Smooth muscle cell (in vitro differentiated cells): ENCODE data around the gene TNFRSF21. TPM values are rescaled to one million over a fixed set of nuclear protein-coding genes. Genes with fewer than 3 reads are reported as not detected.
A peak's percentile ranks its signal among the peaks of the same experiment; 100 is the strongest.

ENCODE experiments used
- DNase-seq: peaks from one replicate; lab custom pipeline; 2025; ENCODE audit not compliant: unreplicated experiment; lab: John Stamatoyannopoulos, UW
- H2AFZ ChIP-seq: fragments of 200-600 bp; sonication (generic); 2 replicates; pipeline ENCODE4 v1.6.0; 2016; ENCODE audit warnings: antibody characterized with exemption, low read depth, mild to moderate bottlenecking
- H3F3A ChIP-seq: fragments of 200-600 bp; sonication (generic); 2 replicates; pipeline ENCODE4 v1.6.0; 2017; ENCODE audit warnings: antibody characterized with exemption, low read depth
- H3K27ac ChIP-seq: fragments of 200-600 bp; sonication (generic); 2 replicates; pipeline ENCODE4 v1.5.1; 2016; ENCODE audit warnings: low read depth, mild to moderate bottlenecking
- H3K27me3 ChIP-seq: fragments of 200-600 bp; sonication (generic); 2 replicates; pipeline ENCODE4 v1.6.1; 2016; ENCODE audit warnings: low read depth, mild to moderate bottlenecking
- H3K36me3 ChIP-seq: fragments of 200-600 bp; sonication (generic); 2 replicates; pipeline ENCODE4 v1.5.1; 2016; ENCODE audit warnings: low read depth
- H3K4me1 ChIP-seq: fragments of 200-600 bp; sonication (generic); 2 replicates; pipeline ENCODE4 v1.5.1; 2016; ENCODE audit warnings: low read depth
- H3K4me2 ChIP-seq: fragments of 200-600 bp; sonication (generic); 2 replicates; pipeline ENCODE4 v1.6.0; 2016; ENCODE audit warnings: mild to moderate bottlenecking
- H3K4me3 ChIP-seq: fragments of 200-600 bp; sonication (generic); 2 replicates; pipeline ENCODE4 v1.5.1; 2016; ENCODE audit warnings: mild to moderate bottlenecking
- H3K79me2 ChIP-seq: fragments of 200-600 bp; sonication (generic); 2 replicates; pipeline ENCODE4 v1.6.0; 2016; ENCODE audit warnings: low read depth, mild to moderate bottlenecking
- H3K9ac ChIP-seq: fragments of 200-600 bp; sonication (generic); 2 replicates; pipeline ENCODE4 v1.6.0; 2016; ENCODE audit warnings: low read depth
- H3K9me3 ChIP-seq: fragments of 200-600 bp; sonication (generic); replicated peaks from 2 replicates; pipeline ENCODE4 v1.5.1; 2016; ENCODE audit warnings: low read depth
- H4K20me1 ChIP-seq: fragments of 200-600 bp; sonication (generic); 2 replicates; pipeline ENCODE4 v1.6.0; 2016; ENCODE audit warnings: low read depth
- CTCF ChIP-seq: fragments of 200-600 bp; sonication (generic); IDR thresholded peaks from 2 replicates; pipeline ENCODE4 v1.5.1; 2017; ENCODE audit warnings: borderline replicate concordance, mild to moderate bottlenecking, antibody characterized with exemption; ENCODE audit not compliant: insufficient read depth, poor library complexity, severe bottlenecking
- WGBS: methylation state at CpG from one replicate; pipeline ENCODE4 v1.1.7; 2016; ENCODE audit warnings: low lambda C conversion rate; 5-methylcytosine and 5-hydroxymethylcytosine counted together
- polyA plus RNA-seq: library from polyadenylated mRNA; unstranded; fragments of >200 nt; fragmentation: Nextera tagmentation; extraction: Ambion mirVana; gene quantifications from 2 replicates; pipeline ENCODE4 v1.2.1, GENCODE V29; 2016
- total RNA-seq: library from RNA; depleted of rRNA; stranded (reverse); fragments of >200 nt; gene quantifications from 2 replicates; pipeline ENCODE4 v1.2.3, GENCODE V29; 2014

The TNFRSF21 gene
- total and polyA plus RNA-seq, 2 experiments from 2014 or later: 30.1 to 32.8 TPM

DNA sequence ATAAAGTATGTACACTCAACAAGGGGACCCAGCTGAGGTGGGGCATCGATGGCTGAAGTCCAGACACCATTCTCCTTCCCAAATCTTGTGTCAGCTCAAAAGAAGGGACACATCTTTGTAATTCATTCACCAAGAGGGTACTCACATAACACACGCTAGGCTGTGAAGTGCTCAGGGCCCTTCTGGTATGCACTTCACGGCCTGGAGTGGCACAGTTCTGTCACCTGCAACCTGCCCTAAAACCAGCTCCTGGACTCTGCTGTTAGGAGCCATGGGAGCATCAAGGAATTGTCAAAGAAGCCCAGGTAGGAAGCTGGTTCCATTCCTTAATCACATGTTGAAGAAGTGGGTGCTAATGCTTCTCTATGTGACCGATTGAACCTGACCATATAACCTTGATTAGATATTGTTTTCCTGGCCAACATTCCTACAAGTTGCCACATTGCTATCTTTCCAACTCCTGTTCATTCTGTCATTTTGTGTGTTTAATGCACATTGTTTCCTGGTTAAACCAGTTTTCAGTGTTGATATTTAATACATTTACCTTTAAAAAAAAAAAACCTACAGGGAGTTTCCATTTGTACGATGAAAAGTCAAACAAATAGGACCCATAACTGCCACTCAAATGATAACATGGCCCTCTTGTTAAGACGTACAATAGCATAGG lies 127.3 kb downstream of the TNFRSF21 start:
- DNase-seq: no peak
- H4K20me1 ChIP-seq: no peaks in the 10 kb centered on the region
- H2AFZ ChIP-seq: no peak overlapping the region
- no peak overlapping the region for H3K27ac ChIP-seq
- no peak for TF ChIP-seq CTCF
- no peaks in the 10 kb centered on the region for H3K9me3 ChIP-seq
- no peaks in the 10 kb centered on the region for H3F3A ChIP-seq
- no peaks in the 10 kb centered on the region for H3K4me1 ChIP-seq
- H3K9ac ChIP-seq: peak overlapping the region; percentile 17
- no peaks in the 10 kb centered on the region for H3K79me2 ChIP-seq
- no peaks in the 10 kb centered on the region for H3K27me3 ChIP-seq
- H3K36me3 ChIP-seq: no peaks in the 10 kb centered on the region
- no peak overlapping the region for H3K4me3 ChIP-seq
- WGBS: 90% methylated on average over 6 of the region's 6 CpGs
- H3K4me2 ChIP-seq: no peak overlapping the region

- 96% methylated on average over 5 of the region's 5 CpGs for WGBS
- no peak for DNase-seq
- Histone ChIP-seq H3K4me3 (no peak overlapping the region), H3K36me3 (no peaks in the 10 kb centered on the region), H2AFZ (no peak overlapping the region), H3K4me2 (no peak overlapping the region), H4K20me1 (no peaks in the 10 kb centered on the region), H3F3A (no peaks in the 10 kb centered on the region), H3K4me1 (no peaks in the 10 kb centered on the region), H3K9me3 (no peaks in the 10 kb centered on the region), H3K27me3 (no peaks in the 10 kb centered on the region), H3K27ac (peak overlapping the region; percentile 76), H3K79me2 (no peaks in the 10 kb centered on the region), H3K9ac (no peak overlapping the region)
- no peak for TF ChIP-seq CTCF
Measured at GRCh38 chr6:47181681-47182080, 128.0 kb downstream of the TNFRSF21 start.

Other genes with a start within 250 kb of the TNFRSF21 start
- gene CD2AP, start 167.9 kb upstream of the TNFRSF21 start, total RNA-seq: 33.4 and 37.2 TPM in 2 replicates
- gene CD2AP, start 167.9 kb upstream of the TNFRSF21 start, polyA plus RNA-seq: 7.4 and 15.5 TPM in 2 replicates